Stimulated activated CD4-positive, alpha-beta T cell treated with anti-CD3 and anti-CD28 coated beads, Interleukin-1b, Interleukin-23, amount 100 ng/mL, for 48 hours (primary cell): ENCODE measurements around the gene PKHD1.

Source experiments
- DNase-seq: peaks from one replicate; pipeline ENCODE4 v3.0.0-alpha.2; 2020

The PKHD1 gene

DNA sequence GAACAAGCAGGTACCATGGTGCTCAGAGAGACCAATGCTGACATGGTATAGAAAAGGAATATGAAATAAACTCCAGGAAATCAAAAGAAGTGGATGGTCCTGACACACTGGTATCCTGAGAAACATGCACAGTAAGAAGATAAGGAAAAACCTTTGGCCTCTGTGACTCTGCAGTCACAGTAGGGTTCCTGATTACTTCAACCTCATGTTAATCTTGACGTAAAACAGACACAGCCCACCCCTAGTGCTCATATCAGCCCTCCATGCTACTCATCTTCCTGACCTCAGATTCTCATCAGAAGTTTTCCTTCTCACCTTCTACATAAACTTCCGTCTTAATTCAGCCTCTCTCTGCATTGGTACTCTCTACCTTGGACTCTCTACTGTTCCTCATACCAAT, 240.9 kb downstream of the PKHD1 start:
- DNase-seq: no peak

DNA sequence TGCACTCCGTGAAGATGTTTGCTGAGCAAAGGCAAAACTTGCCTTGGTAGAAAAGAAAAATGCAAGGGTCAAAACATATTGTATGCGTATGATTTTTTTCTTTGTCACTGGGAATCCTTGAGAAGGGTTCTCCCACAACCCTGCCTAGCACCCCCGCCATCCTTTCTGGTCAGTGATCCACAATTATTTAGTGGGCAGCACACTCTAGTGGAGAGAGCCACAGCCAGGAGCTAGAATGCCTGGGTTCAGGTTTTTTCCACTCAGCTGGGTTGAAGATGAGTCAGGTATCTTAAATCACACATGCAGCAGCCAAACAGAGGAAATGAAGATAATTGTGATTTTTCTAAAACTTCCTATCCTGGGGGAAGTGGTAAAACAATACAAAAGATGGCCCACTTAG, 243.1 kb downstream of the PKHD1 start:
- no peak for DNase-seq

DNA sequence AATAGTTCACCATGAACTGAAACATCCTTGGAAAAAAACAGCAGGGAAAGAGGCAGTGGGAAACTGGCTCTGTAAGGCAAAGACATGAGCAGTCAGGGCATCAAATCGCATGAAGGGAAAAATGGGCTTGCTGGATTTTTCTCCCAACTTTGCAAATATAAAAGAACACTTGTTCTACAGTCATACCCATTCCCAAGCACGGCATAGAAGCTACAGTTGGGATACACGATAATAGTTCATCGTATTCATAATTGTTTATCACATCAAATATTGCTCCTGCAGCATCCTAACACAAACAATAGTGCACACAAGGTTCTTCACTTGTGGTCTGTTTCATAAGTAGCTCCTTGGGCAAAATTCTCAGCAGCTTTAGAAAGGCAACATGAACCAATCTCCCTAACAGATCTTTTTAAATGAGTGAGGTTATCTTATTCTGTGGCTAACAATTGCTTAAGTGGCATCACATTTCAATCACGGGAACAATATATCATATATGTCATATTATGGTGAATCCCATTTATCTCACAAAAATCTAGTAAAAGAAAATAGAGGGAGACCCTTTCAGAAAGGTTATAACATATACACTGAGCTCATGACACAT, 243.9 kb downstream of the PKHD1 start:
- no peak for DNase-seq

DNA sequence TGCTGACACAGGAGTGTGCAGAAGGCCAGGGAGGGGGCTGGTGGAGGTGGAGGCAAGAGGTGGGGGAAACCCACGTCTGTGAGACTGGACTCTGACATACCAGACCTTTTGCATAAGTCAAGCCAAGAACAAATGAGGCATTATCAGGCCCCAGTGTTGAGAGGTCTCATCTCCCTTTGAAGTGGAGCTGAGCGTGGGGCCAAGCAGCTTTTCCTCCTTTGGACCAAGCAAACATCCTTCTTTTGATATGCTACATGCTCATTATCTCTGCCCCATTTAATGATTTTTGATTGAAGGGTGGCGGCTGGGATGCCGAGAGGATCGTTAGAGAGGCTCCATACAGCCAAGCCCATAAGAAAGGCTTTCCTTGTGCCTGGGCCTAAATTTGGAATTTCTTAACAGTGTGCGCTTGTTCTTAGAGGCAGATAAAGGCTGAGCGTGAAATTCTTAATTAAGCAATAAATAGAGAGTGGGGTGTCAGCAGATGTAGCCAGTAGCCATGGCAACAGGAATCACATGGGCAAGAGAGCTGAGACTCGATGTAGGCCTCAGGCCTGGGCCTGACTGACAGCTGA, 244.5 kb downstream of the PKHD1 start:
- no peak for DNase-seq

DNA sequence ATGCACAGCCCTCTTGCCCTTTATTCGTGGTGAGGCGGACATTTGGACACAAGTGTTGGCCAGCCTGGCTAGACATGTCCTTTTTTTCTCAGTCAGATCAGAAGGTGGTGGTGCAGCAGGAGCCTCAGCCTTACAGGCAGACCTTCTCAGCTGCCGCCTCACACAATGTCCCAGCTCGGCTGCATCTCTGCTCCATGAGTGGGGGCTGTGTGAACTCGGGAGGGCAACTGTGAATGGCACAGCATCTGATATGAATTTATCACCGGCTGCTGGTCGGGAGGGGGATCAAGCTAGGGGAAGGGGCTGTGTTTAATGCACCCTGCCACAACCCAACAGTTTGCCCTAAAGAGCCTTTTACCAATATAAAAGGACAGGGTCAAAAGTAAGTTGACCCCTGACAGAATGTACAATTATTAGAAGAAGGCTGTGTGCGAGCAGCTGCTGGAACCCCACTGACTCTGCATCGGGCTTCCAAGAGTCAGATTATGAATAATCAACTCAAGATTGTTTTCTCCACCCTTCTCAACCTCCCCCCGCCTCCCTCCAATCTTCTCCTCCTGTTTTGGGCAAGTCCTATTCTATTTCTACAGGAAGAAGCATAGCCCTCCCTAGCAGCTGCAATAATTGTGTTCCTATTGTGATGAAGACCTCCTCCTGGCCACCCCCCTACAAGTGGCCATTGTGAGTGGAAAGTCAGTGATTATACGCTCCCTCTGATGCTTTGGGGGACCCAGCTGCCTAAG, 245.2 kb downstream of the PKHD1 start:
- no peak for DNase-seq

DNA sequence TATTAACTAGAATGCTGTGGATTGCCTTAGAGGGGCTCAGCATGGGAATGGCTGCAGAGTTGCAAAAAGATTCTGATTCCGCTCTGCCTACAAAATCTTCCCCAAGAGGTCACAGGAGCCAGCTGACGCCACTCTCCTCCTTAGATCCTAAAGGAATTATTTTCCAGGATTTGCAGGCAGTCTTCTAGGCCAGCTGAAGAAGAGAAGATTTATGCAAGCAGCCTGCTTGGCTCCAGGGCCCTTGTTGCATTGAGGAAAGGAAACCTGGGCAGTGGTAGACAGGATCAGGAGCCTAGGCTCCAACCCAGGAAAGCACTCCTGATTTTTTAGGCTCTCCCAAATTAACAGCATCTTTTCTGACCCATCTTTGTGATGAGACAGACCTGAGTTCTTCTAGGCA, 245.8 kb downstream of the PKHD1 start:
- DNase-seq: no peak

DNA sequence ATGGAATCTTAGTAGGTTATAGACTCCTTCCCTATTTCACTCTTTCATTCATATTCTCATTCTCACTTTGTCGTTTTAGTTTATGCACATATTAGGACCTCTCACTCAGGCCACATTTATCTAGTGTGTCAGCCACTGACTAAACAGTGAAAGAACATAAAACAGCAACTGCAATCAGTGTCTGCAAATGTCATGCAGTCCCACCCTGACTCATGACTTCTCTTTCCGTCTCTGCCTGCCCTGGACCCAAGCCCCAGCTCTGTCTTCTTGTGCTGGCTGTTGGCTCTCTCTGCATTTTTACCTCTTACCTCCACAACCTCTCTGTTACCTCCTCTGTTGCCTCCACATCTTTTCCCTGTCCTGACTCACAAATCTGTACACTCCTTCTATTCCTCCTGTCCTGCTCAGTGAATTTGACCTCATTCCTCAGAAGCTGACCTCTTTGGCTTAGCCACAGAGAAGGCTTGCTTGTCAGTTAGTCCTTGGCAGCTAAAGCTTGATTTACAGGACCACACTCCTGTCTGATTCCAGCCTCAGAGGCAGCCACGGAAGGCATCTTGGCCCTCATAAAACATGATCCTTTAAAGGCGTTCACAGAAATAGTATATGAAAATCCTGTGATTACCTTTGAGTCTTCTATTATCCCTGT, 247.6 kb downstream of the PKHD1 start:
- DNase-seq: no peak

DNA sequence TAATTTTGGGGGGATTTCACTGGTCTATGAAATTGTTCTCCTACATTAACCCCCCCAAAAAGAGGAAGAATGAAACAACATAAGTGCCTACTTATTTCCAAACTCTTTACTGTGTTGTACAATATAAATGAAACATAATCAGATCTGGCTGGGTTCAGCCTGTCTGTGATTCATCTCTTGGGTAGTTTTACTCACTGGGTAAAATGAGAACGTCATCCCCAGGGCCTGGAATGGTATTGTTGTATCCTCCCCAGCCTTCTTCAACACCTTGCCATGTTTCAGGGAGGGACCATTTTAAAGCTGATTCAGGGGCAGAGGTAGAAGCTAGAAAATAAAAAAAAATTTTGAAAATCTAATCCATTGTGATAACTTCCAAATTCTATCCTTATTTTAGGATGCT, 256.7 kb downstream of the PKHD1 start:
- DNase-seq: no peak

DNA sequence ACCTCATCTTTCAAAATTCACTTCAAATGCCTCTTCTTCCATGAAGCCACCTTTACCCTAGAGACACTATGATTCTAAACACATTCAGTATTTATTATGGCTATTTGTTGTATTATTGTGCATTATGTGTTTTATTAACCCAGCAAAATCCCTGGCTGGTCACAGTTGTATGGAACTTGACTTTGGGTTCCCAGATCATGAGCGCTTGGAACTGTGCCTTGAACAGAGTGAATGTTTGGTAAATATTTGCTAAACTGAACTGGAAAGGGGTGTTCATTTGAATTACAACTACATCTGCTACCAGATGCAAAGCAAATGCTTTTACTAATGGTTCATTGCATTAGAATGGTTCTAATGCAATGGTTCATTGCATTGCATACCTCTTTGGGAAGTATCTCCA, 259.8 kb downstream of the PKHD1 start:
- no peak for DNase-seq

DNA sequence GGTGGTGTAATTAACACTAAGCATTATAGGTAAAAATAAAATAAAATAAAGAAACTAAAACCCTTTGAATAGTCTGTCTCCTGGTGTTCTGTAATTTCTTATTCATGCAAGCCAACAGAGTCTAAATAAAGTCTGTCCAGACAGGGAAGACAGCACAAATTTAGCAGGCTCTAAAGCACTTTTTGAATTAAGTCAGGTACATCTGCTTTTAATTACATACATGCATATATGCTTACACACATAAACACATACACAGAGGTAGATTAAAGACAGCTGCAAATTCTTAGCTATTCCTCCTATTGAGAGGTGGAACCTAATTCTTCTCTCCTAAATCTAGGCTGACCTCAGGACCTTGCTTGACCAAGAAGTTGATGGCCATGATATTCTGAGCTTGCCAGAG, 262.5 kb downstream of the PKHD1 start:
- DNase-seq: no peak

DNA sequence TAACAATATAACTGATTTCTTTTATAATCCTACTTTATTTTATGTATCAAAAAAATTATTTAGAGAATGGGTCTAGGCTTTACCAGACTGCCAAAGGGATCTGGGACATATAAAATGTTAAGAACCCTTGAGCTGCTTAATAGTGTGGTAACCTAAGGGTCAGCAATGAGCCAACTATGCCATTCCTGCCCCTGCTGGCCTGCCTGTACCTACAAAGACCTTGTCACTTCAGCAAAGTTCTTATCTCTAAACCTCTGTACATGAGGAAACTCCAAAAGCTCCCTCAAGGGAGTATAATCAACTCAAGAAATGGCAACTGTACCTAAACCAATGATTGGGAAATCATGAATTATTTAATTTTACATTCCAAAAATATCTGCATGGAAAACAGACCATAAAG, 266.9 kb downstream of the PKHD1 start:
- DNase-seq: no peak

DNA sequence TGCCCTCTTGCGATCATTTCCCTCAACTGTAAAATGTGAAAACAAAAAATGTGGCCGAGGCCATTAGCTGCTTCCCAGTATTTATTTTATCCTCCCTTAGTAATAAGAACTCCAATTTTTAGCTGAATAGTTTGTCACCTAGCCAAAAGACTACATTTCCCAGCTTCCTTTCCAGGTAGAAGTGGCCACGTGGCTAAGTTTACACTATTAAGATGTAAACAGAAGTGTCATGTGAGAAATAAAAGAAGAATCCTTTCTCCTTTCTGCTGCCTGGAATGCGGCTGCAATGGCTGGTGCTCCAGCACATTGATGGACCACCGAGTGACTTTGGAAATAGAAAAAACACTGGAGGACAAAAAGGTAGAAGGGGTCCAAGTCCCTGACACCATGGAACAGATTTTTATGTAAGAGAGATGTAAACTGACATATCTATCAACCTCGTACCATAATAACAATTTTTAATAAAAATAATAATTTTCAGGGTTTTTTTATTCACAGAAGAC, 268.8 kb downstream of the PKHD1 start:
- DNase-seq: no peak

DNA sequence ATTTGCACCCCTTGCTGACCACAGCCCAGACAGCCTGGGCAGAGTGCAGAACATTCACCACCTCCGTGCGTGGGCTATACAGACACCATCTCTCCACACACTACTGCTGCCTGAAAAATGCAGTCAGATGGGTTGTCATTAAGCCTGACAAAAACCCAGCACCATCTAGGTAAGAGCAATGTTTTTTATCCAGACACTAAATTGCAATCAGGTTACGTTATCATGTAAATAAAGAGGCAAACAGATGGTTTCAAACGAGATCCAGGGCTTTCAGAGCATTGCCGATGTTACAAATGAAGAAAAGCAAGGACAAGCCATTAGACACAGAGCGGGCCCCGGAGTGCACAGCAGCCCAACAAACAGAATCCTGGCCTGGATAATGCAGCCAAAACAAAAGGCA, 269.6 kb downstream of the PKHD1 start:
- DNase-seq: no peak

DNA sequence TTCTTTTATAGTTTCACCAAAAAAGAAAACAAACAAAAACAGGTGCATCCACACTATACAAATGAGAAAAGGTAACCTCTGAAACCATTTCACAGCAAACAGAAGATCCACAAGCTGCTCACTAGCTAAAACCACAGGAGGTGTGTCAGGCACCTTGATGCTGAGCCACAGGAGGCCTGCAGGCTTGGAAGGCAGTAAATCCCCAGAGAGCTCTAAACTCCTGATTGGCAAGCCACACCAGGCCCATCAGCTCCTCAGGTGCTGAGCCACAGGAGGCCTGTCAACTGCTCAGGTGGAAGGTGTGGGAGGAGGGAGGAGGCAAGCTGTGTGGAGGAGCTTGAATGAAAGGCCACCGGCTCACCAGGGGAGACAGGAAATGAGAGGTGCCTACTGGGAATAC, 273.0 kb downstream of the PKHD1 start:
- DNase-seq: no peak

DNA sequence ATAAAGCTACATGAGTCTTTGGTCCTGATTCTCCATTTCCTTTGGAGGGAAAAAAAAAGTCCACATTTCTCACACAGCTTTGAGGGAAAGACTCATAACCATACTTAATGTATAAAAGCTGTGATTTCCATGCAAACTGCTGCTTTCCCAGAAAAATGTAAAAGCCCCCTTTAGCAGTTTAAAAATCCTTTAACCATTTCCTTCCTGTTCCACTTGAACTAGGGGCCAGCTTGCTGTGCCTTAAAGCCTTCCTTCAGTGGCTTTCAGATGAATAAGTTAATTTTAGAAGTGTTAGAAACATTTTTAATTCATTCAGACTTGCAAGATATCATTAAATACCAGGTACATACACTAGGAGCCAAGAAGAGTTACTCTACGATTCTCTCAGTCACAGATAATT, 273.5 kb downstream of the PKHD1 start:
- DNase-seq: no peak

DNA sequence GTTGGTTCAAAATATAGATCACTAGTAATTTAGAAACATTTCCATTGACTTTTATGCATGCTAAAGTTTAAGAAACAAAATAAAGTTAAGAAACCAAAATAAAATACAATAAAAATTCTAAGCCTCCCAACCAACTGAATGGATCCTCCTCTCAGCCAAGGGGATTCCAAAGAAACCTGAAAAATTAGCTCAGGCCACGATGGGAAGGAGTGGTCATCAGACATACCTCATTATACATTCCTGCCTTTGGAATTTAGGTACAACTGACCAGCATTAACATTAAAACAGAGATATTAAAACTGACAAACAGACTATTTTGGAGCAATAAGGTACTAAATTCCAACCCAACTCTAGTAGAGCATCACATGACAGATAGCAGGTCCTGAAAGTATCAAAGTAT, 275.2 kb downstream of the PKHD1 start:
- no peak for DNase-seq

DNA sequence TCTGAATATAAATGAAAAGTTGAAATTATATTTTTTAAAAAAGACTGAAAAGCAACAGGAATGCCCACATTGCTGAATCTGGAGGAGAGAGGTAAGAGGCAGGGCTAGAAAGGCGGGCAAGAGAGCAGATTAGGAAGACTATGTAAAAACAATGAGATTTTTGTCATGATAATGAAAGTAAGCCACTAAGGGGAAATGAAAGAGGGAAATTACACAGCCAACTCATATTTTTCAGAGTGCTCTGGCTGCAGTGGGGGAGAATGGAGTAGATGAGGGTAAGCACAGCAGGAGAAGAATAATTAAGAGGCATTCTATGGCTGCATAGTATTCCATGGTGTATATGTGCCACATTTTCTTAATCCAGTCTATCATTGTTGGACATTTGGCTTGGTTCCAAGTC, 281.9 kb downstream of the PKHD1 start:
- no peak for DNase-seq

DNA sequence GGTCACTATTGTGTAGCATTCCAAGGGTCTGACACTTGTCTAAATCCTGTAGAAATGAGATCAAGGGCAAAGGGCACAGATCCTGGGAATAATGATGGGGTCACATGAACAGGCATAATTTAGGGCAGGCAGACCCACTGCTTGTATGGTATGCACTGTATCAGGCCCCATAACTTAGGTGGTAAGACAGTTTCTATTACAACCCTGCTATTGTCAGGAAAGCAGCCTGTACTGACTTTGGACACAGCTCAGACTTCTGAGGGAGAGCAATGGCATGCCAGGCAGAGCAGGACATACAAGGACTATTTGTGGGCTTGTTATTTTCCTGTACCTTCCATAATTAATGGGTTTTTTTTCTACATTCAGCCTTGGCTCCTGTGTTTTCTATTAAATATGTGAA, 286.8 kb downstream of the PKHD1 start:
- no peak for DNase-seq

DNA sequence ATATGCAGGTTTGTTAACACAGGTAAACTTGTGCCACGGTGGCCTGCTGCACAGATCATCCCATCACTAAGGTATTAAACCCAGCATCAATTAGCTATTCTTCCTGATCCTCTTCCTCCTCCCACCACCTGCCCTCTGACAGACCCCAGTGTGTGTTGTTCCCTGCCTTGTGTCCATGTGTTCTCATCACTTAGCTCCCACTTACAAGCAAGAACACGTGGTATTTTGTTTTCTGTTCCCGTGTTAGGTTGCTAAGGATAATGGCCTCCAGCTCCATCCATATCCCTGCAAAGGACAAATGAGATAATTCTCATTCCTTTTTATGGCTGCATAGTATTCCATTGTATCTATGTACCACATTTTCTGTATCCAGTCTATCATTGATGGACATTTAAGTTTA, 294.0 kb downstream of the PKHD1 start:
- no peak for DNase-seq

DNA sequence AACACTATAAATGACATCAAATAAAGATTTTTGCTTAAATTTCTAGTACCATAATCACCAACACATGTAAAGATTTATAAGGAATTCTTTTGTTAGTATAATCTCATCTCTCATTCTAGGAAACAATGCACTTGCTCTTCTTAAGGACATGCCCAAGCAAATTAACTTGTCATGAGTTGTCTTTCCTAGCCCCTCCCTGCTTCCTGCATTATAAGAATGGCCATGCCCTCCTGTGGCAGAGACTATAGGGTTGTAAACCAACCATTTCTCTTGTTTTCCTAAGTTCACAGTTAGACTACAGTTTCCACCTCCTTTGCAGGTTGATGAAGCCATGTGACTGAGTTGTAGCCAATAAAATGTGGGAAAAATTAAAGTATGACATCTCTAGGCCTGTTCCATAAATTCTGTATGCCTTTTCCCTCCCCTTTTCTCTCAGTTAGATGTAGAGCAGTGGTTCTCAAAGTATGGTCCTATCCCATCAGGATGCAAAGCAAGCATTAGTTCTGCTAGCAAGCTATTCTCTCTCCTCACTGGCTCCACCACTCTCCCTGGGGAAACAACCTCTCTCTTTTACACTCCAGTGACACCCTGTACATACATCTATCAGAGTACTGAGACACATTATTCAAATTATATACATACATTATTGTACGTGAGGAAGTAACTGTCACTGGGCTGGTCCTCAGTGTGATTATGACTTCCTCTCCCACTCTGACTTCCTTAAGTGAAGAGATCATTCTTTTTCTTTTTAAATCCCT, 295.0 kb downstream of the PKHD1 start:
- no peak for DNase-seq

DNA sequence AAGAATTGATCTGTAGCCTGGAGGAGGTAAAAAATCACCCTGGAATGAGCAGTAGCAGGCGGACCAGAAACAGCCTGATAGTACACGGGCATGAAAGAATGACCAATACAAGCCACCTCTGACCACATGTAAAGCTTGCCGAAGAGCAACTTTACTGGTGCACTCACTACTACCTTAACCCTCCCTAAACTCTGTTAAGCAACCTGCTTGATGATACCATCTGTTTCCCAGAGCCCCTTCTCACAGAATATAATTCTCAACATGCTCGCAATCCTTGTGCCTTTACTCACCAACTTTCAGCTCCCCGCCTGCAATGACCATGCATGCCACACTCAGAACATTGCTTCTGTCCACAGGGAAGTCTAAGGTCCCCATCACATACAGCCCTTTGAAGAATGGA, 296.5 kb downstream of the PKHD1 start:
- no peak for DNase-seq

DNA sequence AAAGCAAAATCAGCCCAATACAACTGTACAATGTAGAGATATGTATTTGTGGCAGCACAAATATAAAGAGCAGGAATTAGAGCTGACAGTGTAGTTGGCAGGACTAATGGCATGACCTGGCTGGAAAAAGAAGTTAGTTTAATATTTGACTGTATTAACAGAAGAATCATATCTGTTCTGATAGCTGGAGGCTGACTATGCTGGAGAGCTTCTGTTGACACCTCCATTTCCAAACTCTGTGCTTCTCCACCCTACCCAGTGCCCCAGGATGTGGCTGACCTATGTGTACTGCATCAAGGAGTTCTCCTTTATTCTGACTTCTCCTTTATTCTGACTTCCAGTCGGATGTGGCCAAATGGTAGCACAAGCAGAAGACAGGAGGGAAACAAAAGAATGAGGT, 299.3 kb downstream of the PKHD1 start:
- DNase-seq: no peak

DNA sequence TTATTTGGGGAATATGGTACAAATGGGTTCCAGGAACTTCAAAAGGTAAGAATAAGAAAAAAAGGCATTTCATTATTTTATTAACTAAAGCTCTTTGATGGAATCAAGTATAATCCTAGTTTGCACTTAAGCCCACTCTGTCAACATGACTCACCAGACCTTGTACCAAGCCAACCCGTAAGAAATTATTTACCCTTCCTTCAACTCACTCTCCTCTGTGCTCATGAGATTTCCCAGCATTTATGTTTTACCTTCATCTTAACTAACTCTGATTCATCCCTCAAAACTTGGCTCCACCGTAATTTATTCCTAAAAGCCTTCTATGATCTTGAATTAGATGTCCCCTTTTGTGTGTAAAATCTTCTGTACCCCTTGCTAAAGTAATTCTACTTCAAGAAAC, 308.7 kb downstream of the PKHD1 start:
- no peak for DNase-seq
